Dendritic cell treated with granulocyte-macrophage colony-stimulating factor and Interleukin-4, amounts not matched to agents 40 ng/mL and 50 ng/mL, for 4 days (primary cell): ENCODE measurements around the gene NRL.

Source experiments
- H3K27ac Mint-ChIP-seq: one replicate; pipeline ENCODE4 v1.8.0; 2022; ENCODE audit warnings: mild to moderate bottlenecking, mixed read lengths
- H3K27me3 Mint-ChIP-seq: one replicate; pipeline ENCODE4 v1.8.0; 2022; ENCODE audit warnings: mild to moderate bottlenecking, mixed read lengths
- H3K36me3 Mint-ChIP-seq: one replicate; pipeline ENCODE4 v1.8.0; 2022; ENCODE audit warnings: low read depth, mixed read lengths
- H3K4me1 Mint-ChIP-seq: one replicate; pipeline ENCODE4 v1.8.0; 2022; ENCODE audit warnings: low read depth, mixed read lengths
- H3K4me3 Mint-ChIP-seq: one replicate; pipeline ENCODE4 v1.8.0; 2022; ENCODE audit warnings: mild to moderate bottlenecking, moderate library complexity, mixed read lengths
- H3K9me3 Mint-ChIP-seq: one replicate; pipeline ENCODE4 v1.8.0; 2022; ENCODE audit warnings: mixed read lengths
- intact Hi-C: fragments of 100-400 bp; cut with micrococcal nuclease; formaldehyde crosslinking; loops from one replicate; pipeline ENCODE4 v1.15.0; 2022

The NRL gene

DNA sequence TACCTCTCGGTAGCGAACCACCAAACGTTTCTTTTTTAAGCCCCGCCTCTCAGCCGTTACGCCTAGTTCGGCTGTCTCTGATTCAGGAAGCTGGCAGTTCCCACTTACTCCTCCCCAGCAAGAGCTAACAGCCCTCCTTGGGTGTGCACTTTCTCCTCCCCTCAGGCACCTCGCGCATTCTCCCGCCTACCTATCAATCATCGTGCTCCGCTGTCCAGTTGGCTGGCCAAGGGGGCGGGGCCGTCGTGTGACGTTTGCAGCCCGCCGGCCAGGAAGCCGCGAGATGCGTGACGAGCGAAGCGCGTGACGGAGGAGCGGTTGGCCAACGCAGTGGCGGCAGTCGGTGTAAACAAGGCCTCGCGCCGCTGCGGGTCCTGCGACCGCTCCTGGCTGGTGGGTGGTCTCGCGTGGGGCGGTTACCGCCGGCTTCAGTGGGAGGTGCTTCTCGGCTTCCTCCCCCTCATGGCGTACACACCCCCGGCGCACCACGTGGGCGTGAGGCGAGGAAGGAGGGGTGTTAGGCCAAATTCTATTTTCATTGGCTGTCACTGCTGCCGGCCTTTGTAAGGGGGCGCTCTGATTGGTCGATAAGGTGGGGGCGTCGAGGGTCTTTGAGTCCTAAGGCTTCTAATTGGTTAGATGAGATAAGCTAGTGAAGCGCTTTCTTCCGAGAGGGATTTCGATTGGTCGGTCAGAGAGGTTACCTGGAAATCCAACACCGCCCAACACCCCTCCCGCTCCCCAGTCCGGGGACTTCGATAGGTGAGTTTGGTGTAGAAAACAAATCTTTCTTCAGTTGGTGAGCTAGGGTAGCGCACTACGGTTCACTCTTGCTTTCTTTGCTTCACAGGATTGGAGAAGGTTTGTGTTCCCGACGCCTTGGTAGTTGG, at the start of gene NRL, which contains the start of gene DCAF11:
Gene NRL (minus strand): TSS at position 418 of the 890 bp plus-strand sequence. CDS start 32,101 bp downstream, outside the sequence.
Gene DCAF11 (plus strand): TSS at position 246 of the 890 bp plus-strand sequence. CDS start 818 bp downstream, outside the sequence.
- Mint-ChIP-seq H3K4me3 (peak within 1 kb of the TSS; percentile 88), H3K27me3 (no peaks in the 10 kb centered on the region), H3K27ac (peak within 1 kb of the TSS; percentile 100), H3K36me3 (peaks cover 59% of the 10 kb centered on the region), H3K4me1 (peaks cover 41% of the 10 kb centered on the region), H3K9me3 (no peaks in the 10 kb centered on the region)
- intact Hi-C loops, result loop anchor here (1.0 to 10.0 kb wide), 7 partner anchors 20 to 100 kb away; partner anchors contain the start of genes CHMP4A, EMC9, IPO4 and IRF9

GRCh38 chr14:24162093-24162492, 47.3 kb upstream of the NRL start:
- intact Hi-C loops, result loop anchor here (5.0 kb wide), 2 partner anchors 35 to 105 kb away; partner anchors contain the start of gene TM9SF1
- Mint-ChIP-seq H3K9me3 (no peaks in the 10 kb centered on the region), H3K4me1 (peaks cover 75% of the 10 kb centered on the region), H3K36me3 (peaks cover 98% of the 10 kb centered on the region), H3K4me3 (peak overlapping the region; percentile 95), H3K27ac (peak overlapping the region; percentile 93), H3K27me3 (no peaks in the 10 kb centered on the region)

GRCh38 chr14:24160850-24161804, 46.4 kb upstream of the NRL start, which contains the start of gene IRF9:
IRF9 (plus strand) TSS chr14:24161265; CDS start chr14:24162145, 880 bp downstream.
- Mint-ChIP-seq H3K27ac (peak within 1 kb of the TSS; percentile 93), H3K4me3 (peak within 1 kb of the TSS; percentile 95), H3K9me3 (no peaks in the 10 kb centered on the region), H3K36me3 (peaks cover 98% of the 10 kb centered on the region), H3K27me3 (no peaks in the 10 kb centered on the region), H3K4me1 (peaks cover 66% of the 10 kb centered on the region)
- intact Hi-C loops, result loop anchor here (1.0 to 5.0 kb wide), 5 partner anchors 14 to 104 kb away; partner anchors contain the start of genes DCAF11, NRL, PCK2 and RNF31

GRCh38 chr14:24160499-24160849, 45.7 kb upstream of the NRL start:
- Mint-ChIP-seq H3K9me3 (no peaks in the 10 kb centered on the region), H3K4me3 (peak overlapping the region; percentile 95), H3K27me3 (no peaks in the 10 kb centered on the region), H3K36me3 (peaks cover 98% of the 10 kb centered on the region), H3K27ac (peak overlapping the region; percentile 93), H3K4me1 (peaks cover 59% of the 10 kb centered on the region)
- intact Hi-C loops, result loop anchor here (5.0 kb wide), 2 partner anchors 37 to 103 kb away; partner anchors contain the start of gene TM9SF1

- intact Hi-C loops, result loop anchor here (5.0 kb wide), 2 partner anchors 37 to 103 kb away; partner anchors contain the start of gene TM9SF1
- H3K4me1 Mint-ChIP-seq, result peaks cover 54% of the 10 kb centered on the region
- no peaks in the 10 kb centered on the region for H3K9me3 Mint-ChIP-seq
- no peaks in the 10 kb centered on the region for H3K27me3 Mint-ChIP-seq
- no peak overlapping the region for H3K4me3 Mint-ChIP-seq
- H3K27ac Mint-ChIP-seq, result peak overlapping the region; percentile 93
- H3K36me3 Mint-ChIP-seq, result peaks cover 98% of the 10 kb centered on the region
Measured at GRCh38 chr14:24159777-24160498, 45.2 kb upstream of the NRL start.

- intact Hi-C loops, result no loop called here
- Mint-ChIP-seq H3K27ac (peak overlapping the region; percentile 4), H3K4me1 (peaks cover 28% of the 10 kb centered on the region), H3K9me3 (no peaks in the 10 kb centered on the region), H3K36me3 (peaks cover 94% of the 10 kb centered on the region), H3K27me3 (no peaks in the 10 kb centered on the region), H3K4me3 (no peak overlapping the region)
Measured at GRCh38 chr14:24157331-24157730, 42.6 kb upstream of the NRL start.

DNA sequence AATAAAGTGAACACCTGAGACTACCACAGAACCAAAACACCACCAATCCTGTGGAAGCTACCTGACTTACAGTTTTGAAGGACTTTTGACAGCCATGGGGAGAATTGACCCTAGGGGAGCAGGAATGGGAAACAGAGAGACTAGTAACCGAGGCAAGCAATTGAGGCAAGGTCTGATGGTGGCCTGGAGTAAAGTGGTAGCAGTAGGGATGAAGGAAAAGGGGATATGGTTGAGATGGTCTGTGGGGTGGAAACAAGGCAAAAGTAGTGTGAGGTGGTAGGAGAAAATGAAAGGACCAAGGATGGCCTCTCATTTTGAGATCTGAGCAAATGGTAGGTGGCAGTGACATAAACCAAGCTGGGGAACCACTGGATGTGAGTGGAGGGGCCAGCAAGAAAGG, 42.1 kb upstream of the NRL start:
- H3K4me1 Mint-ChIP-seq, result peaks cover 23% of the 10 kb centered on the region
- intact Hi-C loops, result no loop called here
- no peaks in the 10 kb centered on the region for H3K27me3 Mint-ChIP-seq
- peaks cover 94% of the 10 kb centered on the region for H3K36me3 Mint-ChIP-seq
- peak overlapping the region; percentile 4 for H3K27ac Mint-ChIP-seq
- no peaks in the 10 kb centered on the region for H3K9me3 Mint-ChIP-seq
- no peak overlapping the region for H3K4me3 Mint-ChIP-seq

DNA sequence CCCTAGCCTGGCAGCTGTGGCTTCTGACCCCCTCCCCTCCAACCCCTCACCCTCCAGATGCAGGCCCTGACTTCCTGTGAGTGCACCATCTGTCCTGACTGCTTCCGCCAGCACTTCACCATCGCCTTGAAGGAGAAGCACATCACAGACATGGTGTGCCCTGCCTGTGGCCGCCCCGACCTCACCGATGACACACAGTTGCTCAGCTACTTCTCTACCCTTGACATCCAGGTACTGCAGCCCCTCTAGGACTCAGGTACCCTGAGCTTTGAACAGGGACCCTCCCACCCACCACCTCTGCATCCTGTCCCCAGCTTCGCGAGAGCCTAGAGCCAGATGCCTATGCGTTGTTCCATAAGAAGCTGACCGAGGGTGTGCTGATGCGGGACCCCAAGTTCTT, 40.4 kb upstream of the NRL start:
- Mint-ChIP-seq H3K9me3 (no peaks in the 10 kb centered on the region), H3K27me3 (no peaks in the 10 kb centered on the region), H3K4me3 (no peak overlapping the region), H3K27ac (no peak overlapping the region), H3K36me3 (peaks cover 94% of the 10 kb centered on the region), H3K4me1 (peaks cover 12% of the 10 kb centered on the region)
- intact Hi-C loops, result no loop called here

GRCh38 chr14:24151404-24152080, 36.8 kb upstream of the NRL start:
- no peak overlapping the region for H3K27ac Mint-ChIP-seq
- no peak overlapping the region for H3K4me3 Mint-ChIP-seq
- peaks cover 29% of the 10 kb centered on the region for H3K4me1 Mint-ChIP-seq
- intact Hi-C loops, result no loop called here
- H3K9me3 Mint-ChIP-seq, result no peaks in the 10 kb centered on the region
- H3K36me3 Mint-ChIP-seq, result peaks cover 95% of the 10 kb centered on the region
- no peaks in the 10 kb centered on the region for H3K27me3 Mint-ChIP-seq

- Mint-ChIP-seq H3K36me3 (peaks cover 95% of the 10 kb centered on the region), H3K27ac (no peak overlapping the region), H3K27me3 (no peaks in the 10 kb centered on the region), H3K9me3 (no peaks in the 10 kb centered on the region), H3K4me1 (peaks cover 33% of the 10 kb centered on the region), H3K4me3 (no peak overlapping the region)
- intact Hi-C loops, result no loop called here
Measured at GRCh38 chr14:24150993-24151392, 36.2 kb upstream of the NRL start.

- intact Hi-C loops, result no loop called here
- Mint-ChIP-seq H3K36me3 (peaks cover 93% of the 10 kb centered on the region), H3K27ac (no peak overlapping the region), H3K4me1 (peaks cover 37% of the 10 kb centered on the region), H3K27me3 (no peaks in the 10 kb centered on the region), H3K4me3 (no peak overlapping the region), H3K9me3 (no peaks in the 10 kb centered on the region)
Measured at GRCh38 chr14:24150567-24150966, 35.8 kb upstream of the NRL start.

GRCh38 chr14:24150061-24150460, 35.3 kb upstream of the NRL start:
- H3K27me3 Mint-ChIP-seq, result no peaks in the 10 kb centered on the region
- intact Hi-C loops, result no loop called here
- H3K4me1 Mint-ChIP-seq, result peaks cover 42% of the 10 kb centered on the region
- no peak overlapping the region for H3K27ac Mint-ChIP-seq
- H3K4me3 Mint-ChIP-seq, result no peak overlapping the region
- H3K36me3 Mint-ChIP-seq, result peaks cover 93% of the 10 kb centered on the region
- no peaks in the 10 kb centered on the region for H3K9me3 Mint-ChIP-seq
